ENCODE results near the gene CLPSL2.

DNA sequence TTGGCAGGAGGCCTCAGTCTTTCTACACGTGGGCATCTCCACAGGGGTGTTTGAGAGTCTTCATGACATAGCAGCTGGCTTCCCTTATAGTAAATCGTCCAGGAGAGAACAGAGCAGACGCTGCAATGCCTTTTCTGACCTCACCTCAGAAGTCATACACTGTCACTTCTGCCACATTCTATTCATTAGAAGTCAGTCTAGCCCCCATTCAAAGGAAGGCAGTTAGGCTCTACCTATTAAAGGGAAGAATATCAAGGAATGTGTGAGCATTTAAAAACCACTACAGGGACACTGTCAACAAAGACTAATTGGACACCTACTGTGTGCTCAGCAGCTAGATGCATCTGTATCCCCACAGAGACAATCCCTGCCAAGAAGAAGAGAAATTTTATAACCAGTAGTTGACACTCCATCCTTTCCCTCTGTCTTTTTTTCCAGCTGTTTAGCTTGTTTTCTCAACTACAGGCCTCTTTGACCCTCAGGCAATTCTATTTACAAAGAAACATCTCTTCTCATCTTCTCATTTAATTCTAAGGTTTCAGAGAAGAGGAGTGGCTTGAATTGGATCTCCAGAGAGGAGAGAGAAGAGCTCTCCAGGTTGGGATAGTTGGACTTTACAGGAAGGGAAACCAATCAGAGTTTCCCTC is 21.0 kb upstream of the CLPSL2 start:
- TF ChIP-seq CTCF (IDR thresholded peaks at IDR 0.05; ENCODE audit: low read length) = no peak
- no peak for TF ChIP-seq EZH2phosphoT487 (IDR thresholded peaks at IDR 0.05; ENCODE audit: low read length)
- no peak for TF ChIP-seq EZH2 (optimal IDR thresholded peaks at IDR 0.05; ENCODE audit: low read depth, low read length)

Measured in MM.1S (cell line).